ENCODE measurements around the gene NUP43. TPM values are rescaled to one million over a fixed set of nuclear protein-coding genes. Genes with fewer than 3 reads are reported as not detected.

Gene NUP43
- total RNA-seq, 2 experiments from 2014 or later = 14.2 to 14.5 TPM

DNA sequence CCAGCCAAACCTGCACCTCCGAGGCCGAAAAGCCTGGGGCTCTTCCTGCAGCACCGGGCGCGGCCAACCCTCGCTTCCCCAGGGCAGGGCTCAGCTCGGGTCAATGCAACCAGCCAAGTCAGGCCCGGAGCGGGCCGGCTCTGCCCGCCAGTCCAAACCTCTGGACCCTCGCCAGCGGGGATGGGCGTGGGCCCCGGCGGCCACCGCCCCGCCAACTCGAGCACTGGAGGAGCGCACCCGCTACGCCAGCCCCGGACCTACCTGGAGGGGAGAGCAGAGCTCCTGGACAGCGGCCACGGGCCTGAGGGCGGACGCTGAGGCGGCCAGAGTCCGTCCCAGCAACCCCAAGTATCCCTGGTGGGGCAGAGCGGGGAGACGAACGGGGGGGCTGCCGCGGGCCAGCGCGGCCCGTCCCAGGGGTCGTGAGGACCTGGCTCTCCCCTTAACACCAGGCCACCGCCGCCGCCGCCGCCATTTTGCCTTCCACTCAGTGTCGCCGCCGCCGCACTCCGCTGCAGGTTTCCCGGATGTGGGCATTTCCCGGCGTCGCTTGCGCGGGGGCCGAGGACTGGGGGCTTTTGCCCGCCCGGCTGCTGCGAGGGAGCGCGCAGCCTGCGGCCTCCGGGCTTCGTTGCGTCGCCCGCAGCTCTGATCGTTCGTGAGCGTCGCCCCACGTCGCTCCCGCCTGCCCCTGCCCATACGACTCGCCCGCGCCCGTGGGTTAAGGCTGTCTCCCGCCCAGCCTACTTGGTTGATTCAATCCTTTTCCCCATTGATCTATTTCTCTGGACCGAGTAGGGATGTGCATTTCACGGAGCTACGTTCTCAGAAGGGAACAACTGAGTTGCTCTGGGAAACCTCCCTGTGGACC is 28.5 kb downstream of the NUP43 start, which contains the start of gene LATS1:
Gene LATS1, minus strand, starts transcription at position 514 of the 871 bp plus-strand sequence. CDS start 15,975 bp downstream, outside the sequence.
- peak within 1 kb of the TSS; percentile 92 to 95 for H3K27ac ChIP-seq (ENCODE audit: low read depth in 1 of 2, low read length in 2 of 2)
- H3K27ac Mint-ChIP-seq = peak within 1 kb of the TSS; percentile 99
- ATAC-seq (ENCODE audit: poor library complexity) = peak; percentile 87
- H3K9me3 ChIP-seq (ENCODE audit: control insufficient read depth in 1 of 2, insufficient read depth in 1 of 2, low read length in 2 of 2) = no peaks in the 10 kb centered on the region
- H3K36me3 ChIP-seq (ENCODE audit: insufficient read depth, low read length) = peaks cover 6% of the 10 kb centered on the region
- CTCF ChIA-PET = interaction anchor here (1.3 to 1.8 kb wide), 3 partner anchors 28 to 173 kb away, joined by 3 to 4 read pairs (median 3); partner anchors contain the start of gene PPIL4
- H3K4me1 Mint-ChIP-seq (ENCODE audit: low read depth) = peaks cover 47% of the 10 kb centered on the region
- H3K36me3 Mint-ChIP-seq (ENCODE audit: low read depth) = peaks cover 18% of the 10 kb centered on the region
- no peaks in the 10 kb centered on the region for H3K9me3 Mint-ChIP-seq
- peak within 1 kb of the TSS; percentile 100 for H3K4me3 Mint-ChIP-seq
- no peaks in the 10 kb centered on the region for H3K27me3 ChIP-seq (ENCODE audit: control insufficient read depth in 1 of 2, insufficient read depth in 2 of 2, low read length in 2 of 2)
- intact Hi-C loops (cut with DNase I, micrococcal nuclease) = loop anchor here (2.0 to 5.0 kb wide), 5 partner anchors 29 to 171 kb away; partner anchors contain the start of genes NUP43 (in 2 of the 2), GINM1 (in 1 of the 2), KATNA1 (in 1 of the 2) and LRP11 (in 1 of the 2)
- H3K4me3 ChIP-seq (ENCODE audit: low read length) = peak within 1 kb of the TSS; percentile 84
- H3K4me1 ChIP-seq (ENCODE audit: insufficient read depth, low read length) = peaks cover 21% of the 10 kb centered on the region
- no peak for TF ChIP-seq CTCF (IDR thresholded peaks at IDR 0.05)
- DNase-seq = peak; percentile 85 to 94 (median 89)
- H3K27me3 Mint-ChIP-seq = no peaks in the 10 kb centered on the region
- POLR2A ChIA-PET = interaction anchor here (0.6 to 4.3 kb wide), 21 partner anchors 8 to 1672 kb away, joined by 3 to 66 read pairs (median 5); partner anchors contain the start of genes GINM1, KATNA1, NUP43 and PCMT1

DNA sequence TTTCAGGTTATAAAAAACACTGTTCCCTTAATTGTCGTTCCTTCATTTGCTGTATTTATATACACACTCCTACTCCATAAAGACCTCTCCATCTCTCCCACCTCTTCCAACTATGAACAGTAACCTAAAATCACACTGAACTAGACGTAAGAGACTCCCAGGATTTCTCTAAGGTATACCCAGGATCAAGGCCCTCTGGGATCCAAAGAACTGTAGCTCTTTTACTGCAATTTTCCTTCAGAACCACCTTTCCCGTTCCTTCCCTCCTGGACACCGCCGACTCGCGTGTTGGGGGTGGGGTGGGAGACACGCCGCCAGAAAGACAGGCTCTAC is 29.1 kb downstream of the NUP43 start:
- DNase-seq = no peak
- H3K4me1 ChIP-seq (ENCODE audit: insufficient read depth, low read length) = peaks cover 27% of the 10 kb centered on the region
- H3K4me3 Mint-ChIP-seq = peak overlapping the region; percentile 100
- ChIA-PET CTCF (interaction anchor here (1.3 to 1.8 kb wide), 3 partner anchors 28 to 172 kb away, joined by 3 to 4 read pairs (median 3); partner anchors contain the start of gene PPIL4), POLR2A (interaction anchor here (0.7 to 4.3 kb wide), 14 partner anchors 9 to 1672 kb away, joined by 3 to 66 read pairs (median 6); partner anchors contain the start of genes GINM1, NUP43, PCMT1 and PPIL4)
- no peak for TF ChIP-seq CTCF (IDR thresholded peaks at IDR 0.05)
- H3K27me3 Mint-ChIP-seq = no peaks in the 10 kb centered on the region
- H3K27ac Mint-ChIP-seq = peak overlapping the region; percentile 99
- H3K27me3 ChIP-seq (ENCODE audit: control insufficient read depth in 1 of 2, insufficient read depth in 2 of 2, low read length in 2 of 2) = no peaks in the 10 kb centered on the region
- no peaks in the 10 kb centered on the region for H3K9me3 Mint-ChIP-seq
- peaks cover 47% of the 10 kb centered on the region for H3K4me1 Mint-ChIP-seq (ENCODE audit: low read depth)
- peak overlapping the region; percentile 85 to 95 for H3K27ac ChIP-seq (ENCODE audit: low read depth in 1 of 2, low read length in 2 of 2)
- H3K9me3 ChIP-seq (ENCODE audit: control insufficient read depth in 1 of 2, insufficient read depth in 1 of 2, low read length in 2 of 2) = no peaks in the 10 kb centered on the region
- intact Hi-C loops (cut with DNase I, micrococcal nuclease) = loop anchor here in 1 of 2 experiments (5.0 kb wide), 3 partner anchors 70 to 170 kb away; partner anchors contain the start of genes GINM1, KATNA1 and PPIL4
- peaks cover 9% of the 10 kb centered on the region for H3K36me3 ChIP-seq (ENCODE audit: insufficient read depth, low read length)
- H3K36me3 Mint-ChIP-seq (ENCODE audit: low read depth) = peaks cover 18% of the 10 kb centered on the region
- no peak for ATAC-seq (ENCODE audit: poor library complexity)
- peak overlapping the region; percentile 84 for H3K4me3 ChIP-seq (ENCODE audit: low read length)

- Histone ChIP-seq H3K4me1 (ENCODE audit: insufficient read depth, low read length) (peaks cover 35% of the 10 kb centered on the region), H3K9me3 (ENCODE audit: control insufficient read depth in 1 of 2, insufficient read depth in 1 of 2, low read length in 2 of 2) (no peaks in the 10 kb centered on the region), H3K27me3 (ENCODE audit: control insufficient read depth in 1 of 2, insufficient read depth in 2 of 2, low read length in 2 of 2) (no peaks in the 10 kb centered on the region), H3K4me3 (ENCODE audit: low read length) (peak overlapping the region; percentile 84), H3K36me3 (ENCODE audit: insufficient read depth, low read length) (peaks cover 15% of the 10 kb centered on the region), H3K27ac (ENCODE audit: low read depth in 1 of 2, low read length in 2 of 2) (no peak overlapping the region)
- intact Hi-C loops (cut with DNase I, micrococcal nuclease) = loop anchor here in 1 of 2 experiments (5.0 kb wide), 3 partner anchors 69 to 169 kb away; partner anchors contain the start of genes GINM1, KATNA1 and PPIL4
- peak overlapping the region; percentile 100 for H3K4me3 Mint-ChIP-seq
- H3K4me1 Mint-ChIP-seq (ENCODE audit: low read depth) = peaks cover 53% of the 10 kb centered on the region
- ATAC-seq (ENCODE audit: poor library complexity) = no peak
- CTCF ChIA-PET = no interaction called here
- no peaks in the 10 kb centered on the region for H3K9me3 Mint-ChIP-seq
- POLR2A ChIA-PET = interaction anchor here (1.0 to 4.3 kb wide), 4 partner anchors 31 to 1673 kb away, joined by 3 to 66 read pairs (median 10); partner anchors contain the start of genes GINM1, NUP43, PCMT1 and PPIL4
- peak overlapping the region; percentile 99 for H3K27ac Mint-ChIP-seq
- peaks cover 18% of the 10 kb centered on the region for H3K36me3 Mint-ChIP-seq (ENCODE audit: low read depth)
- H3K27me3 Mint-ChIP-seq = no peaks in the 10 kb centered on the region
- no peak for TF ChIP-seq CTCF (IDR thresholded peaks at IDR 0.05)
- peak in 3 of 14 experiments; percentile 12 to 49 (median 22) for DNase-seq
These were observed 30.0 kb downstream of the NUP43 start for GRCh38 chr6:149716181-149716963.
